Neural cell (in vitro differentiated cells): ENCODE data around the gene XAF1. TPM values are rescaled to one million over a fixed set of nuclear protein-coding genes. Genes with fewer than 3 reads are reported as not detected.

Experiments
- H2AFZ ChIP-seq: fragments of 200-600, 300-800 bp; sonication (generic), shearing (Covaris generic); 2 replicates; pipeline ENCODE4 v1.6.0; 2014; ENCODE audit warnings: low read depth, mild to moderate bottlenecking, antibody characterized with exemption, low read length, moderate library complexity
- H3F3A ChIP-seq: fragments of 200-600 bp; shearing (Covaris generic); 2 replicates; pipeline ENCODE4 v1.6.1; 2016; ENCODE audit warnings: mild to moderate bottlenecking, moderate library complexity, mixed read lengths, antibody characterized with exemption, low read length; ENCODE audit not compliant: insufficient read depth, poor library complexity, severe bottlenecking
- H3K27ac ChIP-seq: fragments of 200-600, 300-800 bp; sonication (generic), shearing (Covaris generic); 2 replicates; pipeline ENCODE4 v1.5.1; 2014; ENCODE audit warnings: mild to moderate bottlenecking, low read length, moderate library complexity
- H3K27me3 ChIP-seq: fragments of 300-800, 200-600 bp; sonication (generic), shearing (Covaris generic); 2 replicates; pipeline ENCODE4 v1.6.0; 2014; ENCODE audit warnings: mild to moderate bottlenecking, low read depth, low read length, moderate library complexity; ENCODE audit not compliant: insufficient read depth
- H3K36me3 ChIP-seq: fragments of 300-800, 200-600 bp; sonication (generic), shearing (Covaris generic); 2 replicates; pipeline ENCODE4 v1.5.1; 2014; ENCODE audit warnings: mild to moderate bottlenecking, antibody characterized with exemption, low read length, moderate library complexity; ENCODE audit not compliant: insufficient read depth
- H3K4me2 ChIP-seq: fragments of 300-800, 200-600 bp; sonication (generic), shearing (Covaris generic); 2 replicates; pipeline ENCODE4 v1.6.0; 2014; ENCODE audit warnings: mild to moderate bottlenecking, low read length
- H3K4me3 ChIP-seq: fragments of 300-800, 200-600 bp; sonication (generic), shearing (Covaris generic); 2 replicates; pipeline ENCODE4 v1.5.1; 2014; ENCODE audit warnings: mild to moderate bottlenecking, low read length, moderate library complexity
- H3K79me2 ChIP-seq: fragments of 200-600 bp; shearing (Covaris generic); replicated peaks from 2 replicates; pipeline ENCODE4 v1.6.0; 2014; ENCODE audit warnings: mild to moderate bottlenecking, low read length, moderate library complexity; ENCODE audit not compliant: insufficient read depth
- H3K9ac ChIP-seq: fragments of 300-800, 200-600 bp; sonication (generic), shearing (Covaris generic); 2 replicates; pipeline ENCODE4 v1.6.1; 2016; ENCODE audit warnings: mild to moderate bottlenecking, low read length, mixed read lengths
- H3K9me2 ChIP-seq: fragments of 200-600 bp; shearing (Covaris generic); 2 replicates; pipeline ENCODE4 v1.6.1; 2016; ENCODE audit warnings: mild to moderate bottlenecking, low read length, mixed read lengths; ENCODE audit not compliant: insufficient read depth
- H3K9me3 ChIP-seq: fragments of 200-600, 300-800 bp; sonication (generic), shearing (Covaris generic); 2 replicates; pipeline ENCODE4 v1.6.1; 2016; ENCODE audit warnings: mild to moderate bottlenecking, mixed run types, low read length, moderate library complexity, mixed read lengths
- H4K20me1 ChIP-seq: fragments of 200-600 bp; shearing (Covaris generic); 2 replicates; pipeline ENCODE4 v1.6.1; 2016; ENCODE audit warnings: mild to moderate bottlenecking, mixed run types; ENCODE audit not compliant: insufficient read depth
- CTCF ChIP-seq: fragments of 450-650 bp; IDR thresholded peaks from 2 replicates; pipeline ENCODE4 v1.5.1; 2014; ENCODE audit warnings: antibody characterized with exemption, mild to moderate bottlenecking, moderate library complexity; ENCODE audit not compliant: poor library complexity, severe bottlenecking
- EP300 ChIP-seq: fragments of 450-650 bp; conservative IDR thresholded peaks from 2 replicates; pipeline ENCODE4 v1.6.1; 2014; ENCODE audit warnings: antibody characterized with exemption, mild to moderate bottlenecking, moderate library complexity; ENCODE audit not compliant: poor library complexity, severe bottlenecking
- EZH2 ChIP-seq: fragments of 200-600, 300-800 bp; shearing (Covaris generic), sonication (generic); IDR thresholded peaks from 2 replicates; pipeline ENCODE4 v1.6.1; 2014; ENCODE audit warnings: antibody characterized with exemption, low read length, borderline replicate concordance, mild to moderate bottlenecking; ENCODE audit not compliant: insufficient read depth, poor library complexity, severe bottlenecking
- MXI1 ChIP-seq: fragments of 450-650 bp; conservative IDR thresholded peaks from 2 replicates; pipeline ENCODE4 v1.6.1; 2014; ENCODE audit warnings: antibody characterized with exemption, mild to moderate bottlenecking; ENCODE audit not compliant: poor library complexity, severe bottlenecking
- POLR2AphosphoS5 ChIP-seq: IDR thresholded peaks from 2 replicates; pipeline ENCODE4 v1.6.1; 2012
- RAD21 ChIP-seq: fragments of 450-650 bp; conservative IDR thresholded peaks from 2 replicates; pipeline ENCODE4 v1.6.1; 2014; ENCODE audit warnings: antibody characterized with exemption, mild to moderate bottlenecking, moderate library complexity
- SMC3 ChIP-seq: fragments of 450-650 bp; conservative IDR thresholded peaks from 2 replicates; pipeline ENCODE4 v1.6.1; 2014; ENCODE audit warnings: antibody characterized with exemption, mild to moderate bottlenecking, moderate library complexity; ENCODE audit not compliant: poor library complexity
- TAF1 ChIP-seq: IDR thresholded peaks from 2 replicates; pipeline ENCODE4 v1.6.1; 2012; ENCODE audit warnings: low read depth
- polyA plus RNA-seq: library from polyadenylated mRNA; depleted of rRNA; stranded (reverse); fragments of >200 nt; gene quantifications from 2 replicates; pipeline ENCODE4 v1.2.3, GENCODE V29; 2014
- TF ChIP-seq, protein P1 (sequence below): IDR thresholded peaks from 2 replicates; pipeline ENCODE4 v1.6.1; 2012; ENCODE audit warnings: borderline replicate concordance

Gene XAF1
- polyA plus RNA-seq, 1 donor from 2014 or later = not detected

- H3K36me3 ChIP-seq = no peaks in the 10 kb centered on the region
- no peaks in the 10 kb centered on the region for H3K79me2 ChIP-seq
- H3K9me3 ChIP-seq = peaks cover 3% of the 10 kb centered on the region
- no peaks in the 10 kb centered on the region for H4K20me1 ChIP-seq
- no peak overlapping the region for H3K4me2 ChIP-seq
- H3K9me2 ChIP-seq = no peaks in the 10 kb centered on the region
- H3K27me3 ChIP-seq = peaks cover 13% of the 10 kb centered on the region
- H2AFZ ChIP-seq = no peak overlapping the region
- H3K27ac ChIP-seq = no peak overlapping the region
- TF ChIP-seq RAD21 = no peak
- TF ChIP-seq EZH2 = no peak
- no peak for TF ChIP-seq SMC3
- no peak for TF ChIP-seq POLR2AphosphoS5
- TF ChIP-seq EP300 = no peak
- no peak for TF ChIP-seq TAF1
- TF ChIP-seq CTCF = no peak
- no peak for TF ChIP-seq MXI1
- TF ChIP-seq, protein P1, sequence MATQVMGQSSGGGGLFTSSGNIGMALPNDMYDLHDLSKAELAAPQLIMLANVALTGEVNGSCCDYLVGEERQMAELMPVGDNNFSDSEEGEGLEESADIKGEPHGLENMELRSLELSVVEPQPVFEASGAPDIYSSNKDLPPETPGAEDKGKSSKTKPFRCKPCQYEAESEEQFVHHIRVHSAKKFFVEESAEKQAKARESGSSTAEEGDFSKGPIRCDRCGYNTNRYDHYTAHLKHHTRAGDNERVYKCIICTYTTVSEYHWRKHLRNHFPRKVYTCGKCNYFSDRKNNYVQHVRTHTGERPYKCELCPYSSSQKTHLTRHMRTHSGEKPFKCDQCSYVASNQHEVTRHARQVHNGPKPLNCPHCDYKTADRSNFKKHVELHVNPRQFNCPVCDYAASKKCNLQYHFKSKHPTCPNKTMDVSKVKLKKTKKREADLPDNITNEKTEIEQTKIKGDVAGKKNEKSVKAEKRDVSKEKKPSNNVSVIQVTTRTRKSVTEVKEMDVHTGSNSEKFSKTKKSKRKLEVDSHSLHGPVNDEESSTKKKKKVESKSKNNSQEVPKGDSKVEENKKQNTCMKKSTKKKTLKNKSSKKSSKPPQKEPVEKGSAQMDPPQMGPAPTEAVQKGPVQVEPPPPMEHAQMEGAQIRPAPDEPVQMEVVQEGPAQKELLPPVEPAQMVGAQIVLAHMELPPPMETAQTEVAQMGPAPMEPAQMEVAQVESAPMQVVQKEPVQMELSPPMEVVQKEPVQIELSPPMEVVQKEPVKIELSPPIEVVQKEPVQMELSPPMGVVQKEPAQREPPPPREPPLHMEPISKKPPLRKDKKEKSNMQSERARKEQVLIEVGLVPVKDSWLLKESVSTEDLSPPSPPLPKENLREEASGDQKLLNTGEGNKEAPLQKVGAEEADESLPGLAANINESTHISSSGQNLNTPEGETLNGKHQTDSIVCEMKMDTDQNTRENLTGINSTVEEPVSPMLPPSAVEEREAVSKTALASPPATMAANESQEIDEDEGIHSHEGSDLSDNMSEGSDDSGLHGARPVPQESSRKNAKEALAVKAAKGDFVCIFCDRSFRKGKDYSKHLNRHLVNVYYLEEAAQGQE = no peak
- no peak overlapping the region for H3K4me3 ChIP-seq
- H3F3A ChIP-seq = no peaks in the 10 kb centered on the region
- H3K9ac ChIP-seq = no peak overlapping the region
Observed at GRCh38 chr17:6780886-6781285, 25.0 kb downstream of the XAF1 start.

DNA sequence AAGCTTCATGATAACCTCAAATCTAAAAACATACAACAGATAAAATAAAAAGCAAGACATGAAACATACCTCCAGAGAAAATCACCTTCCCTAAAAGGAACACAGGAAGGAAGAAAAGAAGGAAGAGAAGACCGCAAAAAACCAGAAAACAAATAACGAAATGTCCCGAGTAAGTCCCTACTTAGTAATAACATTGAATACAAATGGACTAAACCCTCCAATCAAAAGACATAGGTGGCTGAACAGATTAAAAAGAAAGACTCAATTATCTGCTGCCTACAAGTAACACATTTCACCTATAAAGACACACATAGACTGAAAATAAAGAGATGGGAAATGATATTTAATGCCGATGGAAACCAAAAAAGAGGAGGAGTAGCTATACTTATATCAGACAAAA is 26.4 kb downstream of the XAF1 start:
- H3K36me3 ChIP-seq = no peaks in the 10 kb centered on the region
- no peaks in the 10 kb centered on the region for H4K20me1 ChIP-seq
- H3F3A ChIP-seq = no peaks in the 10 kb centered on the region
- TF ChIP-seq EP300 = no peak
- no peak for TF ChIP-seq TAF1
- TF ChIP-seq RAD21 = no peak
- TF ChIP-seq, protein P1 = no peak
- no peak for TF ChIP-seq CTCF
- TF ChIP-seq EZH2 = no peak
- no peak for TF ChIP-seq SMC3
- TF ChIP-seq MXI1 = no peak
- TF ChIP-seq POLR2AphosphoS5 = no peak
- no peak overlapping the region for H3K4me3 ChIP-seq
- H3K79me2 ChIP-seq = no peaks in the 10 kb centered on the region
- no peak overlapping the region for H3K9ac ChIP-seq
- no peak overlapping the region for H2AFZ ChIP-seq
- H3K27ac ChIP-seq = no peak overlapping the region
- peaks cover 3% of the 10 kb centered on the region for H3K9me3 ChIP-seq
- H3K27me3 ChIP-seq = peaks cover 3% of the 10 kb centered on the region
- no peak overlapping the region for H3K4me2 ChIP-seq
- H3K9me2 ChIP-seq = no peaks in the 10 kb centered on the region
